HS-5 (cell line): ENCODE data around the gene LRP4.
"Not testable (repeated sequence)": the region's sequence is repeated elsewhere in the genome, so short reads cannot be mapped to it uniquely, and the experiment has no call there.

ENCODE experiments used
- DNase-seq: peaks from one replicate; pipeline ENCODE4 v3.0.0-alpha.2; 2012; ENCODE audit warnings: low read depth

LRP4 gene

GRCh38 chr11:46927928-46928327, 9.6 kb upstream of the LRP4 start:
- DNase-seq = not testable (repeated sequence)

- DNase-seq = peak; percentile 93
Measured at GRCh38 chr11:46920755-46921154, 2.4 kb upstream of the LRP4 start.

GRCh38 chr11:46918788-46919513, 601 bp upstream of the LRP4 start:
- DNase-seq = no peak

- no peak for DNase-seq
Measured at GRCh38 chr11:46917762-46918082, 628 bp downstream of the LRP4 start.

GRCh38 chr11:46917109-46917761, 1.1 kb downstream of the LRP4 start:
- no peak for DNase-seq

GRCh38 chr11:46916286-46917108, 1.9 kb downstream of the LRP4 start:
- no peak for DNase-seq

- no peak for DNase-seq
Measured at GRCh38 chr11:46914910-46915309, 3.4 kb downstream of the LRP4 start.

- DNase-seq = no peak
Measured at GRCh38 chr11:46914363-46914762, 4.0 kb downstream of the LRP4 start.

GRCh38 chr11:46913484-46913883, 4.9 kb downstream of the LRP4 start:
- no peak for DNase-seq

GRCh38 chr11:46912526-46913150, 5.7 kb downstream of the LRP4 start:
- no peak for DNase-seq

GRCh38 chr11:46907606-46908005, 10.7 kb downstream of the LRP4 start:
- DNase-seq = no peak

GRCh38 chr11:46906609-46907041, 11.7 kb downstream of the LRP4 start:
- no peak for DNase-seq

- no peak for DNase-seq
Measured at GRCh38 chr11:46905806-46906205, 12.5 kb downstream of the LRP4 start.

GRCh38 chr11:46903846-46904245, 14.5 kb downstream of the LRP4 start:
- DNase-seq = no peak

GRCh38 chr11:46902694-46903093, 15.7 kb downstream of the LRP4 start:
- no peak for DNase-seq

GRCh38 chr11:46901156-46901555, 17.2 kb downstream of the LRP4 start:
- no peak for DNase-seq

GRCh38 chr11:46900091-46900746, 18.1 kb downstream of the LRP4 start:
- DNase-seq = no peak

- no peak for DNase-seq
Measured at GRCh38 chr11:46899501-46900025, 18.8 kb downstream of the LRP4 start.

GRCh38 chr11:46898396-46899095, 19.8 kb downstream of the LRP4 start:
- DNase-seq = no peak

GRCh38 chr11:46896719-46897406, 21.5 kb downstream of the LRP4 start:
- DNase-seq = no peak

- DNase-seq = no peak
Measured at GRCh38 chr11:46895821-46896220, 22.5 kb downstream of the LRP4 start.
